IPS-NIHi11 (cell line): Measurements from ENCODE around the gene DEDD.

ENCODE experiments used
- DNase-seq: peaks from one replicate; pipeline ENCODE4 v3.0.0; 2012; ENCODE audit warnings: mixed read lengths, low spot score

The DEDD gene

DNA sequence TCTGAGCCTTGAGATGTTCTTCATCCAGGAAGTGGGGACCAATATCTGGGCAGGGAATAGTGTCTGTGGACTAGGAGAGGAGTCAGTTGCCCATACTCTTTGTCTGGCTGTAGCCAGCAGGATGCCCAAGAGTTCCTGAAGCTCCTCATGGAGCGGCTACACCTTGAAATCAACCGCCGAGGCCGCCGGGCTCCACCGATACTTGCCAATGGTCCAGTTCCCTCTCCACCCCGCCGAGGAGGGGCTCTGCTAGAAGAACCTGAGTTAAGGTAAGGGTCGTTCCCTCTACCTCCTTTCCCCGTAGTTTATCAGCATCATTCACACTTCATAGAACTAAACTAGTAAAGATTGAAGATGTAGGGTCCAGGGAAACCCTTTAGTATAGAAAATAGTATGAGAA, 30.3 kb upstream of the DEDD start:
- no peak for DNase-seq

DNA sequence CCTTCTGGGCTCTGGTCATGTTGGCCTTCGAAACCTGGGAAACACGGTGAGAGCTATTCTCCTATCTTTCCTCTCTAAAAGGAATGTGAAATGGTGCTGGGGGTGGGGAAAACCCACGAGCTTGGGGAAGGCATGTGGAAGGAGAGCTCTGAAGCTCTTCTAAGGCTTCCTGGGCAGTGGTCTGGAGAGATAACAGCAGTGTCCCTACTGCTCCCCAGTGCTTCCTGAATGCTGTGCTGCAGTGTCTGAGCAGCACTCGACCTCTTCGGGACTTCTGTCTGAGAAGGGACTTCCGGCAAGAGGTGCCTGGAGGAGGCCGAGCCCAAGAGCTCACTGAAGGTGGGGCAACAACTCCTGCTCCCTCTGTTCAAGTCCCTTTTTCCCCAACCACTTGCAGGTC, 29.6 kb upstream of the DEDD start:
- DNase-seq, result no peak

GRCh38 chr1:161161652-161162051, 29.2 kb upstream of the DEDD start:
- no peak for DNase-seq

- DNase-seq, result no peak
Measured at GRCh38 chr1:161160671-161161145, 28.2 kb upstream of the DEDD start.

DNA sequence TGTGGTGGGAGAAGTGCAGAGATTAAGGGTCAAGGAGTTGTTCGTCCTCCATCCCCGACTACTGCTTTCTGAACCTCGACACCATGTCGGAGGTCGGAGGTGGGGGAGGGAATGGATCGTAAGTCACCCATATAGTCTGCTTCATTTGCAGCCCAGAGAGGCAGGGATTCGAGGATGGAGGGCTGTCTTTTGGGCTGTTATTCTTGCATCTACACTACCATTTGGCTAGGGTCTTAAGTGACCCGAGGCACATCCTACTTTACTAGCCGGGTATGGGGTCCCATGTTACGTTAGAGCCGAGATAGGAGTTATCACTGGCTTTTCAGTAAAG, 27.4 kb upstream of the DEDD start:
- no peak for DNase-seq

DNA sequence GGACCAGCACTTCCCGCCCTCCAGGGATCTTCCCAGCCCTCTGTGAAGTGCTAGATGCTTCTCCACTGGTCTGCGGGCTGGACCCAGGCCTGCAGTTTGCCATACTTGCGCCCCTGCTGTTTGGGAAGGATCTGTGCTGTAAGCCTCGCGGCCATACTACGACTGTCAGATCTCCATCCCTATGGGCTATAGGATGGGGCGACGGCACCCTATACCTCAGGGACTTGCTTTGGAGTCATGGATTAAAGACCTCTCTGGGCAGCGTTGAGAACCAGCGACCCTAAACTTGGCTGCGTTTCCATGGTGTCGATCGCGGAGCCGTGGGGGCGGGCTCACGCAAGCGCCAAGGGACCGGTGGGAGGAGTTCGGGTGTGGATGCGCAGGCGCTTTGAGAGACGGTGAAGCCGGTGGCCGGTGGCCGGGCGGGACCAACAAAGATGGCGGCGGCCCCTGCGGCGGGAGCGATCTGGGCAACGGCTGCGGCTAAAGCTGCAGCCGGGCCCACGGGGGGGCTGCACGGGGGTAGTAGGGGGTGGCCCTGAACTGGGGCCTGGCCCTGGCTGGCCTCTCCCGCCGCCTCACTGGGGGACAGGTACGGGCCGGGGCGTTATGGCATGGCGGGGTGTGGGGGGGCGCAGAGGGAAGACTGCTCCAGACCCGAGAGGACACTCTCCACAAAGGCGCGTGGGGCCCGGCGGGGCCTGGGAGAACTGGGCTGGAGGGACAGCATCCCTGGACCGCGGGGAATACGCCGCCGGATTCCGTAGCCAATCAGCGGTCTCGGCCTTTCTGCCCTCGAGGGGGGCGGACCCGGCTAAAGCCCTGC, 26.8 kb upstream of the DEDD start, which contains the start of gene USP21:
USP21 (plus strand) TSS at position 414 of the 826 bp plus-strand sequence. CDS start 1,141 bp downstream, outside the sequence.
- peak; percentile 97 for DNase-seq

DNA sequence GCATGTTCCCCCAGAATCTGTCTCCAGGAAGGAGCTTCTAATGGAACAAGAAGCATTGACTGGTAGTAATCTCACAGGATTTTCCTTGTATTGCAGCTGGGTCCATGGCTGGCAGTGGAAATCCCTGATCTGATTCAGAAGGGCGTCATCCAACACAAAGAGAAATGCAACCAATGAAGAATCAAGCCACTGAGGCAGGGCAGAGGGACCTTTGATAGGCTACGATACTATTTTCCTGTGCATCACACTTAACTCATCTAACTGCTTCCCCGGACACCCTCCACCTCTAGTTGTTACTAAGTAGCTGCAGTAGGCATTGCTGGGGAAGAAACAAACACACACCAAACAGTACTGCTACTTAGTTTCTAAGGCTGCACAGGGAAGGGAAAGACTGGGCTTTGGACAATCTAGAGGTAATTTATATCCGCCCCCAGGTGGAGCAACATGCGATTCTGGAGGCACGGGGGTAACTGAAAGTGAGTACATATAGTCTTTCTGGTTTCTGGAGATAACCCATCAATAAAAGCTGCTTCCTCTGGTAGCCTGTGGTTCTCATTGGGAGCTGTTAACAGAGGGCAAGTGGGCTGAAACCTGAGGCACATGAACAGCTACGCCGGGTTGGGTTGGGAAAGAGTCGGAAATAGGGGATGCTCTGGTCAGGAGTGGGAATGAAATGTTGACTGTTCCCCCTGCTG, 26.0 kb upstream of the DEDD start:
- DNase-seq, result no peak

DNA sequence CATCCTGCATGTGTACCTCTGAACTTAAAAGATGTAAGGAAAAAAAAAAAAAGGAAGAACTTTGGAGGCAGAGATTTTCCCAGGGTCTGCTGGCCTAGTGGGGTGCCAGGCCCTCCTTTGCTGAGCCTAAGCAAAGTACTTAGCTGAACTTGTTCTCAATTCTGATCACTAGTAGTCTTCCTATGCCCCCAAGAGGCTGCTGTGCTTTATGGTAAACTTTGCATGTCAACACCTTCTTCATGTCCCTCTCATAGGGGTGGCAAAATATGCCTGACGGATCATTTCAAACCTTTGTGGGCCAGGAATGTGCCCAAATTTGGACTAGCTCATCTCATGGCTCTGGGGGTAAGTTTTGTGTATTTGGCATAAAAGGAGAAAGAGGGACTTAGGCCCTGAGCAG, 25.4 kb upstream of the DEDD start:
- no peak for DNase-seq

DNA sequence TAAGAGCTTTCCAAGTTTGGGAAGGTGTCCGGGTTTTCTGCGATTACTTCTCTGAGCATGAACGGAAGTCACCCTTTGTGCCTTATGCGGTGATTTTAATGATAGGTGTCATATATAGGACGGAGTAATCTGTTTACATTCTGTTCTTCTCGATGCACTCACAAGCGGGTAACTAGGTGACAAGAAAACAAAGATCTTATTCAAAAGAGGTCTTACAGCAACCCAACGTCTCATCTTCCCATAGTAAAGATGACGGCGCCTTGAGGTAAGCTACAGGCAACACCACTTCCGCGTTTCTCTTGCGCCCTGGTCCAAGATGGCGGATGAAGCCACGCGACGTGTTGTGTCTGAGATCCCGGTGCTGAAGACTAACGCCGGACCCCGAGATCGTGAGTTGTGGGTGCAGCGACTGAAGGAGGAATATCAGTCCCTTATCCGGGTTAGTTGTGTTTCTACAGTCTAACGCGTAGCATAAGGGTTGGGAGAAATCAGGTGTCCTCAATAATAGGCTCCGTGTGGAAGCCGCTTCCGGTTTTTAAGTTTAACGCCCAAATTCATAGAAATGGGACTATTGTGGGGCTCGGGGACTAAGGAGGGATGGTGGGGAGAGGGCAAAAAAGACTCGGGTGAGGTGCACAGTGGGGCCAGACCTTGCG, 21.3 kb upstream of the DEDD start, which contains the start of gene UFC1:
UFC1 (plus strand) TSS at position 297 of the 656 bp plus-strand sequence; CDS start at position 317, 20 bp downstream.
- DNase-seq, result peak; percentile 75

- no peak for DNase-seq
Measured at GRCh38 chr1:161153176-161153575, 20.7 kb upstream of the DEDD start.

- DNase-seq, result no peak
Measured at GRCh38 chr1:161145832-161146231, 13.4 kb upstream of the DEDD start.

DNA sequence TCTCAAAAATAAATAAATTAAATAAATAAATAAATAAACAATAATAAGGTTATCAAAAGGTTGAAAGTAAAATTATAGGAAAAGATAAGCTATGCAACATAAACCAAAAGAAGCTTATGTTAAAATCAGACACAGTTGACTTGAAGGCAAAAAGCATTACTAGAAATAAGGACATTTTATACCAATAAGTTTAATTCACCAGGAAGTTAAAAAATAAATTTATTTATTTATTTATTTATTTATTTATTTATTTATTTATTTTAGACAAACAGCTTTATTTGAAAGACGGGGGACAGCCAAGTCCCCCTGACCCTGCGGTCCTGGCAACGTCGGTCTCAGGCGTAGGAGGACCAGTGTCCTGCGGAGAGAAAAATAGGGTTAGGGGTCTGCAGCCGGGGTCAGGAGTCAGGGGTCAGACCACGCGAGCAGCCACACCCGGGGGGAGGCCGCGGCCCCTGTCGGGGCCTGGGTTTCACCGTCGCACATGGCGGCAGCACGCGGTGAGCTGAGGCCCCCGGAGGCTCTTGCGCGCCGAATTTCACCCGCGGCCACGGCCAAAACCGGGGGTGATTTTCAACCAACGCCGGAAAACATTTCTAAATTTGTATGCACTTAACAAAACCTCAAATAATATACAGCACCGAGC, 8.4 kb upstream of the DEDD start:
- DNase-seq, result no peak

- peak; percentile 23 for DNase-seq
Measured at GRCh38 chr1:161139766-161140165, 7.3 kb upstream of the DEDD start.

DNA sequence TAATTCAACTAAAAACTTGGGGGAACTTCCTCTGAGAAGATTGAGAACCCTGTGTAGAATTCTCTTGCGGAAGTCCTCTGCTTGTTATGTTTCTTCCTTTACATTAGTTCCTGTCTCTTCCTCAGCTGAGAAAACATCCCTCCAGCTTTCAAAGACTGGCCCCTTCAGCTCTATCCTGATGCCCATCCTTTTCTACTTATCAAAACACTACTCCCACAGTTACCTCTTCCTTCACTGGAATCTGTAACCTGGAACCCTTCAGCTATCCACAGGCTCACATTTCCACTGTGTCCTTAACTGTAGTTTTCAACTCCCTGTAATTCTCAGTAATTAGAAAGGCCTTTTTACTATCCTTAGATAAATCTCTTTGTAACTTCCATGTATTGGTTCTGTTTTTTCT, 6.0 kb upstream of the DEDD start:
- DNase-seq, result no peak

DNA sequence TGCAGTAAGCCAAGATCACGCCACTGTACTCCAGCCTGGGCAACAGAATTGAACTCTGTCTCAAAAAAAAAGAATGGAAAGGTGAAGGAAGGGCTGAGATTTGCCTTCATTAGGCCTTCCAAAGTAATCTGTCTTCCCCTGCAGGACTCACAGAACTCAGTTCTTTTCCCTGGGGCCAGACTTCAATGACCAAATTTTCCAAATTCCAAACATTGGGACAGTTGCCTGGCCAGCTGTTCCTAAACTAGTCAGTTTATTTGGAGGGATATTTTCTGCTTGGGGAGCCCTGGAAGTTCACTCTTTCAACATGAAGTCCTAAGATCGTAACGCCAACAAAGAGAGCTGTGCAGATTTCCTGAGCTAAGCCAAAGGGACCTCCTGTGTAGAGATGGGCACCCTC, 5.4 kb upstream of the DEDD start:
- no peak for DNase-seq

DNA sequence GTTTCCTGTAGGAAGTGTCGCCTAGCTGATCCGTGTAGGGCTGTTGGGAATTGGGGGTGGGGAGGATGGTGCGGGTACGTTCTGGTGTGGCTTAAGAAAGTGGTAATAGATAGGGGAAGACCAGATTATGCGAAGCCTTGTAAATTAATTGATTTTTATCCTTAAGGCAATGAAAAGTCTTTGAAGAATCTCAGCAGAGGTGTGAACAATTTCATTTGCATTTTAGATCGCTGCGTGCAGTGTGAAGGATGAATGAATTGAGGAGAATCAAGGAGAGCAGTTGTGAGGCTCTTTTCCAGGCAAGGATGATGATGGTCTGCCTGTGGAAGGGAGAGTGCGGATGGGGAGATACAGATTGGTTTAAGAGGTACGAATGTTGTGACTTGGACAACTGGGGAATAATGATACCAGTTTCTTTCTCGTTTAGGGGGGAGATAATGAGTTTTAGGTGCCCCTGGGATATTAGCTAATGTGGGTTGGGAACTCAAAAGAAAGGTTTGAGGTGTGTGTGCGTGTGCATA, 813 bp upstream of the DEDD start:
- peak; percentile 11 for DNase-seq

GRCh38 chr1:161131523-161132409, 701 bp downstream of the DEDD start:
- DNase-seq, result peak; percentile 12

DNA sequence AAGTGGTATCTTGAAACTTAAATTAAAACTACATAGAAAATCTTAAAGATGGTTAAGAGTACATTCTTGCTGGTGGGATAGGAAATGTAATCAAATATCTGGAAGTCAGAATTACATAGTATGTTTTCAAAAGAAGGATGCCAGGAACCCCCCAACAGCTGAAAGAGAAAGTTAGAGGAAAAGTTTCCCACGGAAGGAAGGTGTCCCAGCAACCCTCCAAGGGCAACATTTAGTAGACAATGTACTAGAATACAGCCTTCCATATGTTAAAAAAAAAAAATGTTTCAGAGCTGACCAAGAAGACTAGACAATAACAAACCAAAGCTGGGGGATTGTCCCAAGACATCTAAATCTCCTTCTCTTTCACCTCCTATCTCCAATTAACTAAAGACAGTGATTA, 2.2 kb downstream of the DEDD start:
- DNase-seq, result no peak

DNA sequence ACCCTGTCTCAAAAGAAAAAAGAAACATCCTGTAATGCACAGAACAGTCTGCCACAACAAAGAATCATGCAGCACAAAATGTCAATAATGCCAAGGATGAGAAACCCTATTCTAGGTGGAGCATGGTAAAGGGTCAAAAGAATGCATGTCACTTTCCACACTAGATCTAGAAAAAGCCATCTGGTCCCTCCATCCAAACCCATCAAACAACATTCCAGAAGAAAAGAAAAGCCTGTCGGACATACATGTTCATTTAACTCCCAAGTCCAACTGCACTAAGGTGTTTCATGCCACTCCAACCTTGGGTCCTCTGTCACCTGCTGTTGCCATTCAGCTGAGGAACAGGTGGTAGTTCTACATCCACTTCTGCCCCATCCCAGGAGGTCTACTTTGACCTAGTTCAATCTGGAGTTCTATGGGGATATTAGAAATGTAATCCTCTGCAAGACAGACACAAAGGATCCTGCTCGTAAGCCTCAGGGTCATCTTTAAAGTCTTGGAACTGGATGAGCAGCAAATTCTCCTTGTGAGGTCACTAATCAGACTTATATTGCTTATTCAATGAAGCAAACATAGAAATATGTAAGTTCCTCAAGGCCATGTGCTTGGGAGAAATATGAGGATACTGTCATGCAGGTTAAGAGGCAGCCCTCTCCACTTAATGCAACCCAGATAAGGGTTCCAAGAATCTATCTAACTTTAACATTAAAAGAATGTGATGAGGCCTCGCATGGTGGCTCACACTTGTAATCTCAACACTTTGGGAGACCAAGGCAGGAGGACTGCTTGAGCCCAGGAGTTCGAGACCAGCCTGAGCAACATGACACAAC, 3.7 kb downstream of the DEDD start:
- no peak for DNase-seq

DNA sequence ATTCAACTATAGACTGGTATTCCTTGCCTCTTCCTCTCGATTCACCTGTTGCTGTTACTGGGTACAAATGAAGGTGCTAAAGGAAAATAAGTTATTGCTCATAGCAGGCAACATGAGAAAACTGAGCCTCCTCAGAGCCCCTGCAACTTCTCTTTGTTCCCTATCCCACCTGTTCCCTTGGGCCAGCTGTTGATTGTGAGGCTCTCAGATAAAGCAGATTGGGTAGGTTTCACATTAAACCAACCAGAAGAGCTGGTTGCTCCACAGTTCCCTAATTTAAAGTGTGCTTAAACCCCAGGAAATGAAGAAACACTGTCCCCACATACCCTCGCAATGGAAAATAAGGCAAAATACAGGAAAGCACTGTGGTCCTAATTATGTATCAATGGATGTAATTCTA, 4.8 kb downstream of the DEDD start:
- no peak for DNase-seq
